22Rv1 (cell line): ENCODE data around the gene KCNJ14.

Source experiments
- ZFX ChIP-seq: fragments of 450-650 bp; IDR thresholded peaks from 2 replicates; pipeline ENCODE4 v1.6.1; 2017; ENCODE audit warnings: antibody characterized with exemption, borderline replicate concordance
- TF ChIP-seq, protein P1 (sequence below): fragments of 450-650 bp; IDR thresholded peaks from 2 replicates; pipeline ENCODE4 v1.5.1; 2017; ENCODE audit warnings: mild to moderate bottlenecking

DNA sequence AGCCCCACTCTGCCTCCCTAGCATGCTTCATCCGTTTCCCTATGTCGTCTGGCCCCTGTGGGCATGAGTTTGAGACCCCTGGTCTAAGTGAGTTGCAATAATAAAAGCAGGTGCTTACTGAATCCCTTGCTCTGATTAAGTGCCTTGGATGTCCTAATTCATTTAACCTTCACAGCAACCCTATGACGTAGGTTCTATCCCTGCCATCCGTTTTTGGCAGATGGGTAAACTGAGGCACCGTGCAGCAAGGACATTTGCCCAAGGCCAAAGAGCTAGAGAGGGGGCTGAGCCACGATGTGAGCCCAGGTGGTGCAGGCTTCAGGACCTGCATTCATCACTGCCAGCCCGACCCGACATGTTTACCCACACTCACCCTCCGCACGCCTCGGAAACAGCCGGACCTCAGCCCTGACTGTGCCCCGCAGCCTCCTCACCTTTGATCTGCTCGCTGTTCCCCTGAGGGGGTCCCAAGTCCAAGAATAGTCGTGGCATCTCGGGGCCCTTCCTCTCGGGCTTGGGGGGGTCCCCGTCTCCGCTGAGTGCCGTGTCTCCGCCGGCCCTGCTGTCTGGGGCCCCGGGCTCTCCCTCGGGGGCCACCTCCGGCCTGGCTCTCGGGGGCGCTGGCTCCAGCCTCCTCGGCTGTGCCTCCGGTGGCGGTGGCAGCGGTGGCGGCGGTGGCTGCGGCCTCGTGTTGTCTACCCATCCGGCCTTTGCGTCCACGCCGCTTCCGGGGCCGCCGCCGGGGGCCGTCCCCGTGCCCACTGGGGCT, 41.8 kb downstream of the KCNJ14 start:
- TF ChIP-seq, protein P1, sequence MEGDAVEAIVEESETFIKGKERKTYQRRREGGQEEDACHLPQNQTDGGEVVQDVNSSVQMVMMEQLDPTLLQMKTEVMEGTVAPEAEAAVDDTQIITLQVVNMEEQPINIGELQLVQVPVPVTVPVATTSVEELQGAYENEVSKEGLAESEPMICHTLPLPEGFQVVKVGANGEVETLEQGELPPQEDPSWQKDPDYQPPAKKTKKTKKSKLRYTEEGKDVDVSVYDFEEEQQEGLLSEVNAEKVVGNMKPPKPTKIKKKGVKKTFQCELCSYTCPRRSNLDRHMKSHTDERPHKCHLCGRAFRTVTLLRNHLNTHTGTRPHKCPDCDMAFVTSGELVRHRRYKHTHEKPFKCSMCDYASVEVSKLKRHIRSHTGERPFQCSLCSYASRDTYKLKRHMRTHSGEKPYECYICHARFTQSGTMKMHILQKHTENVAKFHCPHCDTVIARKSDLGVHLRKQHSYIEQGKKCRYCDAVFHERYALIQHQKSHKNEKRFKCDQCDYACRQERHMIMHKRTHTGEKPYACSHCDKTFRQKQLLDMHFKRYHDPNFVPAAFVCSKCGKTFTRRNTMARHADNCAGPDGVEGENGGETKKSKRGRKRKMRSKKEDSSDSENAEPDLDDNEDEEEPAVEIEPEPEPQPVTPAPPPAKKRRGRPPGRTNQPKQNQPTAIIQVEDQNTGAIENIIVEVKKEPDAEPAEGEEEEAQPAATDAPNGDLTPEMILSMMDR, result no peak
- TF ChIP-seq ZFX, result no peak
